HG03045 (cell line): Measurements from ENCODE around the gene CLEC11A.
"Not testable (repeated sequence)": the region's sequence is repeated elsewhere in the genome, so short reads cannot be mapped to it uniquely, and the experiment has no call there.

Experiments used
- ATAC-seq: cut with Tn5 transposase; IDR thresholded peaks from one replicate; pipeline ENCODE4 v1.9.1; 2021; ENCODE audit warnings: mild to moderate bottlenecking, moderate library complexity; ENCODE audit not compliant: unreplicated experiment

CLEC11A gene

GRCh38 chr19:50753879-50754278, 30.7 kb downstream of the CLEC11A start:
- no peak for ATAC-seq

DNA sequence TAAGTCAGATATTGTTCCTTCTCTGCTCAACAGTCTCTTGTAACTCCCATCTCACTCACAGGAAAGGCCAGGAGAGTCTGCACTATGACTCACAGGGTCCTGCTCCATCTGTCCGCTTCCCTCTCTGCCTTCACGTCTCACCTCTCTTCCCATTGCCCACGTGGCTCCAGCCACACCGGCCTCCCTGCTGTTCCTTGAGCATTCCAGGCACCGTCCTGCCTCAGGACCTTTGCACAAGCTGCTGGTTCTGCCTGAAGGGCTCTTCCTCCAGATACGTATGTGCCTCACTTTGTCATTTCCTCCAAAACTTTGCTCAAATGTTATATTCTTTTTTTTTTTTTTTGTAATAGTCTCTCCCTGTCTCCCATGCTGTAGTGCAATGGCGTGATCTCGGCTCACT, 33.1 kb downstream of the CLEC11A start:
- not testable (repeated sequence) for ATAC-seq

- ATAC-seq = not testable (repeated sequence)
Measured at GRCh38 chr19:50757624-50758023, 34.5 kb downstream of the CLEC11A start.

DNA sequence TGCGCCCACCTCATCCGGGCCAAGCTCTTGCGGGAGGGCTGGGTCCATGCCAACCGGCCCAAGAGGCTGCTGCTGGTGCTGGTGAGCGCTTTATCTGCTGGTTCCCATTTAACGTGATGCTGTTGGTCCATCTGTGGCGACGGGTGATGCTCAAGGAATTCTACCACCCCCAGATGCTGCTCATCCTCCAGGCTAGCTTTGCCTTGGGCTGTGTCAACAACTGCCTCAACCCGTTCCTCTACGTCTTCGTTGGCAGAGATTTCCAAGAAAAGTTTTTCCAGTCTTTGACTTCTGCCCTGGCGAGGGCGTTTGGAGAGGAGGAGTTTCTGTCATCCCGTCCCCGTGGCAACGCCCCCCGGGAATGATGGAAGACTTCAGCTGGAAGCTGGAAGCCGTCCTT, 35.9 kb downstream of the CLEC11A start:
- ATAC-seq = not testable (repeated sequence)

GRCh38 chr19:50759886-50760285, 36.7 kb downstream of the CLEC11A start:
- no peak for ATAC-seq

DNA sequence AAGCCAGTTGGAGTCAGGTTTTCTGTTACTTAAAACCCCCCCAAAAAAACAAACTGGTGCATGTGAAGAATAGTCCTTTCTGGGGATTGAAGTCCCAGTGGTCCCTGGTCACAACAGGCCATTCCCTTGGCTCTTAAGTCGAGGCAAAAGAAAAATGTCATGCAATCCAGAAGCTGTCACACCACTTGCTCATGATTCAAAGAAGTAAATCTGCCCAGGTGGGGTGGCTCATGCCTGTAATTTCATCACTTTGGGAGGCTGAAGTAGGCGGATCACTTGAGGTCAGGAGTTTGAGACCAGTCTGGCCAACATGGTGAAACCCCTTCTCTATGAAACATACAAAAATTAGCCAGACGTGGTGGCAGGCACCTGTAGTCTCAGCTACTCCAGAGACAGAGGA, 38.3 kb downstream of the CLEC11A start:
- ATAC-seq = not testable (repeated sequence)

DNA sequence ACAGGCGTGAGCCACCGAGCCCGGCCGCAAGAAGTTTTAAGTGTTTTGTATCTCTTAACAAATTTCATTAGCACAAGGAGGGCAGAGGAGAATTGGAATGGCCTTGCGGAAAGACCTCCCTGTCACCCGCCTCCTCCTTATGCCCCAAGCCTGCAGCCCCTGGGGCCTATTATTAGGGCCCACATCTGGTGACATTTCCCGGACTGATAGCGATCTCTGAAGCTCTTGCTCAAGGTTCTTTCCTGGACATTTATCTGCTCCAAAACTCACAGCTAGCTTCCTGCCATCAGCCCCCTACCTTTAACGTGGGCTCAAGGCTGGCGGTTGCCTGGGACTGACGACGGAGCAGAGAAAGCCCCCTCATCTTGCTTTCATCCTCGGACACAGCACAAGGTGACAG, 40.4 kb downstream of the CLEC11A start:
- not testable (repeated sequence) for ATAC-seq

DNA sequence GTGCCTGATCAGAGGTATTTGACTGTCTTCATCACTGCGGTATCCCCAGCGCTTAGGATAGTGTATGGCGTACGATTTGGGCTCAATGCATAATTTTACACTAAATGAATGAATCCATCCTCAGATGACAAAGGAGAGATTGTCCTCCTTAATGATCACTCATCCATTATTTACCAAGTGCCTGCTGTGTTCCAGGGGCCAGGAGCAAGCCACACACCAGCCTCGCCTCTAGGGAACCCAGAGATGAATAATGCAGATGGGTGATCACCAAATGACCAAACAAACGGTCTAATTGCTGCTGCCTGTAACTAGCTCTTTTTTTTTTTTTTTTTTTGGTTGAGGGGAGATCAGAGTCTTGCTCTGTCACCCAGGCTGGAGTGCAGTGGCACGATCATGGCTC, 41.2 kb downstream of the CLEC11A start:
- no peak for ATAC-seq

DNA sequence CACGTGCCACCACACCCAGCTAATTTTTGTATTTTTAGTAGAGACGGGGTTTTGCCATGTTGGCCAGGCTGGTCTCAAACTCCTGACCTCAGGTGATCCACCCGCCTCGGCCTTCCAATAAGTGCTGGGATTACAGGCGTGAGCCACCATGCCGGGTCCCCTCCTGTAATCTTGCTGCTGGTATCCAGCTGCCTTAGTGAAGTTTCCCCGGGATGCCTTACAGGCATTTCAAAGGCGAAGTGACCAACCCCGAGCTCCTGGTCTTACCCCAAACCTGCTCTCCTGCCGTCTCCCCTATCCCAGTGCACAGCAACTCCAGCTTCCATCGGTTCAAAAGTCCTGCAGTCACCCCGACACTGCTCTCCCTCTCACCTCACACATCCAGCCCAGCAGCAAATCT, 43.6 kb downstream of the CLEC11A start:
- ATAC-seq = not testable (repeated sequence)

GRCh38 chr19:50767263-50767662, 44.1 kb downstream of the CLEC11A start:
- not testable (repeated sequence) for ATAC-seq

- ATAC-seq = no peak
Measured at GRCh38 chr19:50768277-50768676, 45.1 kb downstream of the CLEC11A start.

GRCh38 chr19:50770164-50770563, 47.0 kb downstream of the CLEC11A start, which contains the start of gene GPR32:
Gene GPR32 (plus strand): TSS chr19:50770464. CDS start chr19:50770601, 137 bp downstream.
- ATAC-seq = not testable (repeated sequence)

DNA sequence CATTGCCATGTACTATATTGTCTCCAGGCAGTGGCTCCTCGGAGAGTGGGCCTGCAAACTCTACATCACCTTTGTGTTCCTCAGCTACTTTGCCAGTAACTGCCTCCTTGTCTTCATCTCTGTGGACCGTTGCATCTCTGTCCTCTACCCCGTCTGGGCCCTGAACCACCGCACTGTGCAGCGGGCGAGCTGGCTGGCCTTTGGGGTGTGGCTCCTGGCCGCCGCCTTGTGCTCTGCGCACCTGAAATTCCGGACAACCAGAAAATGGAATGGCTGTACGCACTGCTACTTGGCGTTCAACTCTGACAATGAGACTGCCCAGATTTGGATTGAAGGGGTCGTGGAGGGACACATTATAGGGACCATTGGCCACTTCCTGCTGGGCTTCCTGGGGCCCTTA, 47.7 kb downstream of the CLEC11A start:
- no peak for ATAC-seq

GRCh38 chr19:50772476-50772875, 49.3 kb downstream of the CLEC11A start:
- ATAC-seq = no peak

DNA sequence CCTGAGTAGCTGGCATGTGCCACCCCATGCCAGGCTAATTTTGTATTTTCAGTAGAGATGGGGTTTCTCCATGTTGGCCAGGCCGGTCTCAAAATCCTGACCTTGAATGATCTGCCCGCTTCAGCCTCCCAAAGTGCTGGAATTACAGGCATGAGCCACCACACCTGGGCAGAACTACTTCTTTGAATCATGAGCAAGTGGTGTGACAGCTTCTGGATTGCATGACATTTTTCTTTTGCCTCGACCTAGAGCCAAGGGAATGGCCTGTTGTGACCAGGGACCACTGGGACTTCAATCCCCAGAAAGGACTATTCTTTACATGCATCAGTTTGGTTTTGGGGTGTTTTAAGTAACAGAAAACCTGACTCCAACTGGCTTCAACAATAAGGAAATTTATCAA, 49.7 kb downstream of the CLEC11A start:
- not testable (repeated sequence) for ATAC-seq

GRCh38 chr19:50773454-50773853, 50.3 kb downstream of the CLEC11A start:
- ATAC-seq = not testable (repeated sequence)
